ENCODE measurements around the gene ST3GAL4. TPM values are rescaled to one million over a fixed set of nuclear protein-coding genes. Genes with fewer than 3 reads are reported as not detected.

The ST3GAL4 gene
- polyA plus RNA-seq, 1 of the 3 experiments (the other 2 are of a cell fraction) = 32.0 TPM

DNA sequence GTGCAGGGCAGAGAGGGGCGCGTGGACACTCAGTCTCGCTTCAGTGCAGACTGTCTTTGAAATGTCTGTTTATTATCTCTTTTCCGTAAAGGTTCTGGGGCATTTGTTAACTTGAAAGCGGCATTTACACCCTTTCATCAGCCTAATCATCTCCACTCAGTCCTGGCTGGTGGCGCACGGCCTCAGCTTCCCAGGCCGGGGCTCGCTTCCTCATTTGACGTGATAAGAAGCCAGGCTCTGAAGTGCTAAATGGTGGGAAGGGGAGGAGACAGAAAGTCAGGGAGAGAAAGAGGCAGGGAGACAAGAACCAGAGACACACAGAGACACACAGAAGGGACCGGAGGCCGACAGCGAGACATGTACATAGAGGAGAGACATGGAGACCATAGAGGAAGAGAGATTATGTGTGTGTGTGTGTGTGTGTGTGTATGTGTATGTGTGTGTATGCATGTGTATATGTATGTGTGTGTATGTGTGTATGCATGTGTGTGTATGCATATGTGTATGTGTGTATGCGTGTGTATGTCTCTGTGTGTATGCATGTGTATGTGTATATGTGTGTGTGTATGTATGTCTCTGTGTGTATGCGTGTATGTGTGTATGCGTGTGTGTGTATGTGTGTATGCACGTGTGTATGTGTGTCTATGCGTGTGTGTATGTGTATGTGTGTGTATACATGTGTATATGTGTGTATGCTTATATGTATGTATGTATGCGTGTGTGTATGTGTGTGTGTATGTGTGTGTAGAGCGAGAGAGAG, 101.5 kb downstream of the ST3GAL4 start:
- Histone ChIP-seq H3K4me1 (ENCODE audit: control insufficient read depth in 1 of 2, insufficient read depth in 2 of 2, low read depth in 1 of 2, low read length in 1 of 2) (peaks cover 0 to 52% of the 10 kb centered on the region in 2 experiments; a peak in 1 of 4 replicates), H3K27ac (ENCODE audit: low read depth in 2 of 2, low read length in 1 of 2) (peak overlapping the region in 1 of 2 experiments; percentile 23; a peak in 2 of 4 replicates), H4K20me1 (ENCODE audit: insufficient read depth) (no peaks in the 10 kb centered on the region), H3K36me3 (replicated peaks in 1 of 2; ENCODE audit: control insufficient read depth in 1 of 2, insufficient read depth in 2 of 2, low read length in 1 of 2) (no peaks in the 10 kb centered on the region), H3K79me2 (ENCODE audit: insufficient read depth) (no peaks in the 10 kb centered on the region), H3K27me3 (ENCODE audit: insufficient read depth) (no peaks in the 10 kb centered on the region), H2AFZ (ENCODE audit: low read depth) (no peak overlapping the region), H3K4me3 (ENCODE audit: low read depth in 2 of 2, low read length in 1 of 2) (no peak overlapping the region), H3F3A (replicated peaks; ENCODE audit: insufficient read depth) (peaks cover 3% of the 10 kb centered on the region), H3K9me3 (no peaks in the 10 kb centered on the region), H3K9ac (no peak overlapping the region), H3K4me2 (no peak overlapping the region), H3K9me2 (no peaks in the 10 kb centered on the region)
- no peak for TF ChIP-seq NRF1 (IDR thresholded peaks at IDR 0.05; ENCODE audit: low read depth, low read length)
- TF ChIP-seq ELF1 (IDR thresholded peaks at IDR 0.05) = no peak
- no peak for TF ChIP-seq FOXJ3 (CRISPR knock-in tag; IDR thresholded peaks at IDR 0.05)
- TF ChIP-seq RCOR1 (IDR thresholded peaks at IDR 0.05; ENCODE audit: low read length) = 0 out of 2 replicates have a peak, but pooled peaks have one; percentile 20
- TF ChIP-seq TCF12 (IDR thresholded peaks at IDR 0.05) = no peak
- peak in 1 of 2 experiments; percentile 7; a peak in 1 of 4 replicates for TF ChIP-seq EP300 (IDR thresholded peaks at IDR 0.05; ENCODE audit: borderline replicate concordance in 1 of 2, low read depth in 1 of 2, low read length in 1 of 2)
- peak; percentile 71 for TF ChIP-seq GATA2 (CRISPR knock-in tag; IDR thresholded peaks at IDR 0.05)
- TF ChIP-seq, protein P1, sequence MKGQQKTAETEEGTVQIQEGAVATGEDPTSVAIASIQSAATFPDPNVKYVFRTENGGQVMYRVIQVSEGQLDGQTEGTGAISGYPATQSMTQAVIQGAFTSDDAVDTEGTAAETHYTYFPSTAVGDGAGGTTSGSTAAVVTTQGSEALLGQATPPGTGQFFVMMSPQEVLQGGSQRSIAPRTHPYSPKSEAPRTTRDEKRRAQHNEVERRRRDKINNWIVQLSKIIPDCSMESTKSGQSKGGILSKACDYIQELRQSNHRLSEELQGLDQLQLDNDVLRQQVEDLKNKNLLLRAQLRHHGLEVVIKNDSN (IDR thresholded peaks at IDR 0.05; ENCODE audit: borderline replicate concordance, low read depth) = no peak
- no peak for TF ChIP-seq TEAD4 (IDR thresholded peaks at IDR 0.05; ENCODE audit: borderline replicate concordance, insufficient read depth)
- no peak for TF ChIP-seq FOXM1 (IDR thresholded peaks at IDR 0.05; ENCODE audit: low read depth)
- 77% methylated on average over 20 of the region's 20 CpGs for WGBS (ENCODE audit: low lambda C conversion rate)
- peak; percentile 73 for DNase-seq
- ChIA-PET CTCF (interaction anchor here (1.0 to 5.9 kb wide), 3 partner anchors 9 to 24 kb away, joined by 3 to 44 read pairs (median 18); no protein-coding TSS in a partner anchor), POLR2A (no interaction called here)

DNA sequence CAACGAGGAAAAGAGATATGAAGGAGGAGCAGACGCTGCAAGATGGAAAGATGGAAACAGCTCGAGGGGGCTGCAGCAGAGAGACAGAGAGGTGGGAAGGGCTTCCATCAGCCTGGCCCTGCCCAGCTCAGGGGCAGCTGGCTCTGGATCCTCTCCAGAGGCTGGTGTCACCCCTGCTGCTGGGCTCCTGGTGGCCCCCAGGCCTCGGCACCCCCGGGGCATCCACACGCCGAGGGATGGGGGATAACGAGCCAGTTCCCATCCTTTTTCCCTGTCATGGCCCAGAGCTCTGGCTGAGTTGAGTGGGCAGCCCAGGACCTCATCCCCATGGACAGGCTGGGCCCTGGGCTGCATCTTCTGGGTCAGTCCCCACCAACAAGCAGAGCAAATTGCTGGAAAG, 102.3 kb downstream of the ST3GAL4 start:
- Histone ChIP-seq H3K27me3 (ENCODE audit: insufficient read depth) (no peaks in the 10 kb centered on the region), H3K4me1 (ENCODE audit: control insufficient read depth in 1 of 2, insufficient read depth in 2 of 2, low read depth in 1 of 2, low read length in 1 of 2) (peaks cover 0 to 45% of the 10 kb centered on the region in 2 experiments; a peak in 1 of 4 replicates), H3K9me2 (no peaks in the 10 kb centered on the region), H3K9ac (no peak overlapping the region), H3F3A (replicated peaks; ENCODE audit: insufficient read depth) (no peaks in the 10 kb centered on the region), H3K4me2 (no peak overlapping the region), H4K20me1 (ENCODE audit: insufficient read depth) (no peaks in the 10 kb centered on the region), H3K9me3 (no peaks in the 10 kb centered on the region), H3K27ac (ENCODE audit: low read depth in 2 of 2, low read length in 1 of 2) (no peak overlapping the region), H3K79me2 (ENCODE audit: insufficient read depth) (no peaks in the 10 kb centered on the region), H2AFZ (ENCODE audit: low read depth) (no peak overlapping the region), H3K4me3 (ENCODE audit: low read depth in 2 of 2, low read length in 1 of 2) (no peak overlapping the region), H3K36me3 (replicated peaks in 1 of 2; ENCODE audit: control insufficient read depth in 1 of 2, insufficient read depth in 2 of 2, low read length in 1 of 2) (no peaks in the 10 kb centered on the region)
- CTCF ChIA-PET = interaction anchor here (0.7 to 2.5 kb wide), 4 partner anchors 8 to 23 kb away, joined by 3 to 18 read pairs (median 3); no protein-coding TSS in a partner anchor
- WGBS (ENCODE audit: low lambda C conversion rate) = 67% methylated on average over 4 of the region's 8 CpGs
- POLR2A ChIA-PET = no interaction called here
- DNase-seq = peak; percentile 62
- TF ChIP-seq RAD21 (IDR thresholded peaks at IDR 0.05; ENCODE audit: low read length) (no peak), JUND (IDR thresholded peaks at IDR 0.05) (no peak), POLR2AphosphoS5 (IDR thresholded peaks at IDR 0.05; ENCODE audit: low read depth, low read length) (no peak), MXI1 (IDR thresholded peaks at IDR 0.05; ENCODE audit: low read depth, low read length) (no peak), GATA2 (CRISPR knock-in tag; IDR thresholded peaks at IDR 0.05) (no peak), SMC3 (IDR thresholded peaks at IDR 0.05; ENCODE audit: low read depth, low read length) (no peak), NRF1 (IDR thresholded peaks at IDR 0.05; ENCODE audit: low read depth, low read length) (no peak), SIN3A (IDR thresholded peaks at IDR 0.05; ENCODE audit: borderline replicate concordance, low read depth, low read length) (no peak), CHD2 (IDR thresholded peaks at IDR 0.05; ENCODE audit: low read length, partially characterized antibody) (no peak), FOXM1 (IDR thresholded peaks at IDR 0.05; ENCODE audit: low read depth) (no peak), RXRA (IDR thresholded peaks at IDR 0.05; ENCODE audit: borderline replicate concordance, low read depth) (no peak), FOXJ3 (CRISPR knock-in tag; IDR thresholded peaks at IDR 0.05) (no peak)
- TF ChIP-seq, protein P2, sequence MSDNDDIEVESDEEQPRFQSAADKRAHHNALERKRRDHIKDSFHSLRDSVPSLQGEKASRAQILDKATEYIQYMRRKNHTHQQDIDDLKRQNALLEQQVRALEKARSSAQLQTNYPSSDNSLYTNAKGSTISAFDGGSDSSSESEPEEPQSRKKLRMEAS (IDR thresholded peaks at IDR 0.05; ENCODE audit: low read depth) = no peak
- TF ChIP-seq, protein P1 (IDR thresholded peaks at IDR 0.05; ENCODE audit: borderline replicate concordance, low read depth) = no peak
- TF ChIP-seq, protein P3, sequence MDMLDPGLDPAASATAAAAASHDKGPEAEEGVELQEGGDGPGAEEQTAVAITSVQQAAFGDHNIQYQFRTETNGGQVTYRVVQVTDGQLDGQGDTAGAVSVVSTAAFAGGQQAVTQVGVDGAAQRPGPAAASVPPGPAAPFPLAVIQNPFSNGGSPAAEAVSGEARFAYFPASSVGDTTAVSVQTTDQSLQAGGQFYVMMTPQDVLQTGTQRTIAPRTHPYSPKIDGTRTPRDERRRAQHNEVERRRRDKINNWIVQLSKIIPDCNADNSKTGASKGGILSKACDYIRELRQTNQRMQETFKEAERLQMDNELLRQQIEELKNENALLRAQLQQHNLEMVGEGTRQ (IDR thresholded peaks at IDR 0.05; ENCODE audit: borderline replicate concordance, low read depth, low read length) = no peak
- TF ChIP-seq, protein P4, sequence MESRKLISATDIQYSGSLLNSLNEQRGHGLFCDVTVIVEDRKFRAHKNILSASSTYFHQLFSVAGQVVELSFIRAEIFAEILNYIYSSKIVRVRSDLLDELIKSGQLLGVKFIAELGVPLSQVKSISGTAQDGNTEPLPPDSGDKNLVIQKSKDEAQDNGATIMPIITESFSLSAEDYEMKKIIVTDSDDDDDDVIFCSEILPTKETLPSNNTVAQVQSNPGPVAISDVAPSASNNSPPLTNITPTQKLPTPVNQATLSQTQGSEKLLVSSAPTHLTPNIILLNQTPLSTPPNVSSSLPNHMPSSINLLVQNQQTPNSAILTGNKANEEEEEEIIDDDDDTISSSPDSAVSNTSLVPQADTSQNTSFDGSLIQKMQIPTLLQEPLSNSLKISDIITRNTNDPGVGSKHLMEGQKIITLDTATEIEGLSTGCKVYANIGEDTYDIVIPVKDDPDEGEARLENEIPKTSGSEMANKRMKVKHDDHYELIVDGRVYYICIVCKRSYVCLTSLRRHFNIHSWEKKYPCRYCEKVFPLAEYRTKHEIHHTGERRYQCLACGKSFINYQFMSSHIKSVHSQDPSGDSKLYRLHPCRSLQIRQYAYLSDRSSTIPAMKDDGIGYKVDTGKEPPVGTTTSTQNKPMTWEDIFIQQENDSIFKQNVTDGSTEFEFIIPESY (IDR thresholded peaks at IDR 0.05; ENCODE audit: borderline replicate concordance, low read depth) = no peak
